Large intestine (tissue), 3 donors: ENCODE measurements around the gene RIMS1. TPM values are rescaled to one million over a fixed set of nuclear protein-coding genes. Genes with fewer than 3 reads are reported as not detected.

Experiments used
- DNase-seq, 2 donors: peaks; one replicate each; pipeline versions ENCODE4 v3.0.0 to v3.0.0-alpha.2; 2013
- H3K27ac ChIP-seq: one replicate; pipeline ENCODE4 v1.5.1; 2013; ENCODE audit warnings: low read length
- H3K27me3 ChIP-seq: 2 replicates; pipeline ENCODE4 v1.6.1; 2013; ENCODE audit warnings: low read length; ENCODE audit not compliant: control insufficient read depth, insufficient read depth
- H3K36me3 ChIP-seq: 2 replicates; pipeline ENCODE4 v1.6.1; 2013; ENCODE audit warnings: low read length; ENCODE audit not compliant: control insufficient read depth, insufficient read depth
- H3K4me1 ChIP-seq: one replicate; pipeline ENCODE4 v1.6.1; 2013; ENCODE audit warnings: low read length; ENCODE audit not compliant: control insufficient read depth, insufficient read depth
- H3K4me3 ChIP-seq: one replicate; pipeline ENCODE4 v1.5.1; 2013; ENCODE audit warnings: low read length
- H3K9me3 ChIP-seq: one replicate; pipeline ENCODE4 v1.6.1; 2013; ENCODE audit warnings: mild to moderate bottlenecking, low read depth, low read length, moderate library complexity; ENCODE audit not compliant: control insufficient read depth
- WGBS: methylation state at CpG from one replicate; pipeline ENCODE4 v1.1.5; 2013; ENCODE audit warnings: low lambda C conversion rate; ENCODE audit not compliant: insufficient coverage; 5-methylcytosine and 5-hydroxymethylcytosine counted together
- polyA plus RNA-seq: library from polyadenylated mRNA; unstranded; fragments of 120-200 nt; gene quantifications from one replicate; pipeline ENCODE4 v1.2.1, GENCODE V29; 2013

Gene RIMS1
- polyA plus RNA-seq, 1 donor, result 4.2 TPM

GRCh38 chr6:72418495-72418894, 532.1 kb downstream of the RIMS1 start:
- Histone ChIP-seq H3K4me1 (no peaks in the 10 kb centered on the region), H3K4me3 (no peak overlapping the region), H3K9me3 (no peaks in the 10 kb centered on the region), H3K27me3 (peaks cover 4% of the 10 kb centered on the region), H3K27ac (no peak overlapping the region), H3K36me3 (no peaks in the 10 kb centered on the region)
- WGBS, result 85% methylated on average over 4 of the region's 5 CpGs
- no peak for DNase-seq

DNA sequence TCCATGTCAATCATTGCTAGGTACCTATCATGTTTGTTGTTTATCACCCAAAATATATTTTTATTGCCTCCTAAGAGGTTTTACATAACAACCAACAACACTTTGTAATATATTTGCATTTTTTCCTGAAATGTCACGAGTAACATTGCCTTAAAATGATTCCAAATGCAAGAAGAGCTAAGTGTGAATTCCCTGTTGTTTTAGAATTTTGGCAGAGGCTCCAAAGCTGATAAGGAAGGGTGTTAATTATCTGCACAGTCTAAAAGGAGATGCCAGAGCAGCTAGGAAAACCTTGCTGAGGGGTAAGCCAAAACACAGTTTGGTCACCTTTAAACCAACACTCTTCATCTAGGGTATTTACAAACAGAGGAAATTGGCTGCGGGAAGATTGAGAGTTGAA, 533.6 kb downstream of the RIMS1 start:
- H3K4me1 ChIP-seq, result no peaks in the 10 kb centered on the region
- H3K9me3 ChIP-seq, result no peaks in the 10 kb centered on the region
- H3K27ac ChIP-seq, result no peak overlapping the region
- H3K36me3 ChIP-seq, result no peaks in the 10 kb centered on the region
- H3K4me3 ChIP-seq, result no peak overlapping the region
- WGBS, result no CpG with 5 or more reads among the region's 2 CpGs
- no peak for DNase-seq
- H3K27me3 ChIP-seq, result peaks cover 4% of the 10 kb centered on the region

GRCh38 chr6:72420409-72420808, 534.1 kb downstream of the RIMS1 start:
- no peaks in the 10 kb centered on the region for H3K36me3 ChIP-seq
- no peak overlapping the region for H3K4me3 ChIP-seq
- no peaks in the 10 kb centered on the region for H3K9me3 ChIP-seq
- no peaks in the 10 kb centered on the region for H3K4me1 ChIP-seq
- H3K27me3 ChIP-seq, result peaks cover 4% of the 10 kb centered on the region
- no CpG with 5 or more reads among the region's 3 CpGs for WGBS
- H3K27ac ChIP-seq, result no peak overlapping the region
- DNase-seq, result no peak

GRCh38 chr6:72421387-72421786, 535.0 kb downstream of the RIMS1 start:
- Histone ChIP-seq H3K27ac (no peak overlapping the region), H3K27me3 (peaks cover 2% of the 10 kb centered on the region), H3K36me3 (no peaks in the 10 kb centered on the region), H3K4me1 (no peaks in the 10 kb centered on the region), H3K9me3 (no peaks in the 10 kb centered on the region), H3K4me3 (no peak overlapping the region)
- DNase-seq, result no peak
- WGBS, result 93% methylated on average over 2 of the region's 3 CpGs

- no peak for DNase-seq
- Histone ChIP-seq H3K9me3 (no peaks in the 10 kb centered on the region), H3K27me3 (peaks cover 2% of the 10 kb centered on the region), H3K27ac (no peak overlapping the region), H3K36me3 (no peaks in the 10 kb centered on the region), H3K4me3 (no peak overlapping the region), H3K4me1 (no peaks in the 10 kb centered on the region)
- no CpG with 5 or more reads among the region's 1 CpG for WGBS
Observed at GRCh38 chr6:72422171-72422570, 535.8 kb downstream of the RIMS1 start.

- no peak for DNase-seq
- Histone ChIP-seq H3K27me3 (peaks cover 2% of the 10 kb centered on the region), H3K27ac (no peak overlapping the region), H3K4me1 (no peaks in the 10 kb centered on the region), H3K36me3 (no peaks in the 10 kb centered on the region), H3K4me3 (no peak overlapping the region), H3K9me3 (no peaks in the 10 kb centered on the region)
- no CpG with 5 or more reads among the region's 1 CpG for WGBS
Observed at GRCh38 chr6:72424476-72424875, 538.1 kb downstream of the RIMS1 start.

GRCh38 chr6:72425003-72425681, 538.8 kb downstream of the RIMS1 start:
- H3K9me3 ChIP-seq, result no peaks in the 10 kb centered on the region
- no peaks in the 10 kb centered on the region for H3K36me3 ChIP-seq
- H3K27me3 ChIP-seq, result peaks cover 2% of the 10 kb centered on the region
- no peaks in the 10 kb centered on the region for H3K4me1 ChIP-seq
- 63% methylated on average over 2 of the region's 4 CpGs for WGBS
- no peak overlapping the region for H3K4me3 ChIP-seq
- H3K27ac ChIP-seq, result no peak overlapping the region
- DNase-seq, result no peak

- H3K4me1 ChIP-seq, result no peaks in the 10 kb centered on the region
- no peak for DNase-seq
- H3K36me3 ChIP-seq, result no peaks in the 10 kb centered on the region
- H3K27ac ChIP-seq, result no peak overlapping the region
- no CpG with 5 or more reads among the region's 1 CpG for WGBS
- H3K9me3 ChIP-seq, result no peaks in the 10 kb centered on the region
- no peaks in the 10 kb centered on the region for H3K27me3 ChIP-seq
- no peak overlapping the region for H3K4me3 ChIP-seq
Observed at GRCh38 chr6:72440611-72441010, 554.3 kb downstream of the RIMS1 start.

GRCh38 chr6:72446430-72446829, 560.1 kb downstream of the RIMS1 start:
- Histone ChIP-seq H3K36me3 (no peaks in the 10 kb centered on the region), H3K4me1 (no peaks in the 10 kb centered on the region), H3K27me3 (no peaks in the 10 kb centered on the region), H3K27ac (no peak overlapping the region), H3K9me3 (no peaks in the 10 kb centered on the region), H3K4me3 (no peak overlapping the region)
- no CpG with 5 or more reads among the region's 1 CpG for WGBS
- DNase-seq, result no peak
